ENCODE data around the gene CDHR2.

DNA sequence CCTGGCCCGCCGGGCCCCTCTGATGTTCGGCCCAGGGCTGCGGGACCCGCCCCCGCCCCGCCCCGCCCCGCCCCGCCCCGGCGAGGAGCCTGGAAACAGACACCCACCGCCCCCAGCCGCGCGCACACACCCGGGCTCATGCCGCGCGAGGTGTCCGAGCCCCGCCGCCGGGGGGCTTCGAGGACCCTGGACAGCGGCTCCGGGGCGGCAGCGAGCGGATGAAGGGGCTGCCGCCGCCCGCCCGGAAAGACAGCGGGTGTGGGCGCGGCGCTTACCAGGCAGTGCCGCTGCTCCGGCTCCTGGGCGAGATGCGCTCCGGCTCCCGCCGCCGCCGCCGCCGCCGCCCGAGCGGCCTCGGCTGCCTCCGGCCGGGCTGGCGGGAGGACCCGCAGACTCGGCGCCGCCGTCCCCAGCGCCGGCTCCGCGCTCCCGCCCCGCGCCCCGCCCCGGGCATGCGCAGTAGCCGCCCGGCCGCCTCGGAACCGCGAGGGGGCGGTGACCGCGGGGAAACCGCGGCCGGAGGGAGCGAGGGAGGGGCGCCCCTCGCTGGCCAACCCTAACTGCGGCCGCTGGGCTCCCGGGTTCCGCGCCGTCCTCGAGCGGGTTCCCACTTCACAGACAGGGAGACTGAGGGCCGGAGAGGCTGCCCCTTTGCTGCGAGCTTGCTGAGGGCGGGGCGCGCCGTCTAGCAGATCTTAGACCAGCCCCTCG lies 60.7 kb downstream of the CDHR2 start, which contains the start of gene GPRIN1:
- TF ChIP-seq, protein P1, sequence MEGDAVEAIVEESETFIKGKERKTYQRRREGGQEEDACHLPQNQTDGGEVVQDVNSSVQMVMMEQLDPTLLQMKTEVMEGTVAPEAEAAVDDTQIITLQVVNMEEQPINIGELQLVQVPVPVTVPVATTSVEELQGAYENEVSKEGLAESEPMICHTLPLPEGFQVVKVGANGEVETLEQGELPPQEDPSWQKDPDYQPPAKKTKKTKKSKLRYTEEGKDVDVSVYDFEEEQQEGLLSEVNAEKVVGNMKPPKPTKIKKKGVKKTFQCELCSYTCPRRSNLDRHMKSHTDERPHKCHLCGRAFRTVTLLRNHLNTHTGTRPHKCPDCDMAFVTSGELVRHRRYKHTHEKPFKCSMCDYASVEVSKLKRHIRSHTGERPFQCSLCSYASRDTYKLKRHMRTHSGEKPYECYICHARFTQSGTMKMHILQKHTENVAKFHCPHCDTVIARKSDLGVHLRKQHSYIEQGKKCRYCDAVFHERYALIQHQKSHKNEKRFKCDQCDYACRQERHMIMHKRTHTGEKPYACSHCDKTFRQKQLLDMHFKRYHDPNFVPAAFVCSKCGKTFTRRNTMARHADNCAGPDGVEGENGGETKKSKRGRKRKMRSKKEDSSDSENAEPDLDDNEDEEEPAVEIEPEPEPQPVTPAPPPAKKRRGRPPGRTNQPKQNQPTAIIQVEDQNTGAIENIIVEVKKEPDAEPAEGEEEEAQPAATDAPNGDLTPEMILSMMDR (IDR thresholded peaks at IDR 0.05) = peak; percentile 61
- TF ChIP-seq ZFX (IDR thresholded peaks at IDR 0.05; ENCODE audit: borderline replicate concordance) = no peak
